Right lobe of liver (tissue), 4 donors: Measurements from ENCODE around the gene COL4A6.

ENCODE experiments used
- CTCF ChIP-seq, 4 donors: fragments of 200-600 bp in 3 of 4; fragments of 450-650 bp in 1 of 4; IDR thresholded peaks; one replicate each; pipeline versions ENCODE4 v1.5.1 to v1.8.0; 2016 to 2022; ENCODE audit warnings: antibody characterized with exemption in 4 of 4, mild to moderate bottlenecking in 2 of 4
- POLR2A ChIP-seq: fragments of 450-650 bp; IDR thresholded peaks from one replicate; pipeline ENCODE4 v1.6.1; 2017; ENCODE audit warnings: antibody characterized with exemption, mild to moderate bottlenecking
- donor health status: DM: no; HTN: no; CAD: no.
- donor health status: DM: no; HTN: no; CAD: no.
- donor health status: DM: no; HTN: yes; CAD: no.

DNA sequence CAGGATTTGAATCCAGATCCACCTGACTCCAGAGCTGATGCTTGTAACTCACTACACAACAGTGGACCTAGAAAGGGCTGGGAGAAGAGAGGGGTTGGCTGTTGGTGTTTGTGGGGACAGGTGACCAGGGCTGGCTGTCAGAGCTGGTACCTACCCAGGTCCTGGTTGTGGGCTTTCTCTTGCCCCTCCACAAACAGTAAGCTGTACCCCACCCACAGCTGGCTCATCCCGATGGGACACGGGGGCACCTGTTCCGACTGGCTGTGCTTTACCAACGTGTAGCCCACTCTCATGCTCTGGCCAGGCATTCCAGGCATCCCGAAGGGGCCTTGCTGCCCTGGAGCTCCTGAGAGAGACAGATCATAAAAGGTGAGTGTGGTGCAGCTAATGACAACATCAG lies 277.9 kb downstream of the COL4A6 start:
- no peak for TF ChIP-seq CTCF (IDR thresholded peaks at IDR 0.05)
- TF ChIP-seq POLR2A, result no peak
